NCI-H1417 treated with DMSO at 0.1 percent for 48 hours (cell line): Measurements from ENCODE around the gene RPUSD3.
"Not testable (repeated sequence)": the region's sequence is repeated elsewhere in the genome, so short reads cannot be mapped to it uniquely, and the experiment has no call there.

Experiments used
- DNase-seq: peaks from one replicate; lab custom pipeline; 2025; lab: John Stamatoyannopoulos, UW

RPUSD3 gene

GRCh38 chr3:9843715-9844438, at the start of gene RPUSD3:
RPUSD3 (minus strand) TSS chr3:9844008; CDS start chr3:9843990, 18 bp downstream.
- peak; percentile 32 for DNase-seq

- no peak for DNase-seq
Measured at GRCh38 chr3:9891072-9891622, 47.3 kb upstream of the RPUSD3 start.

DNA sequence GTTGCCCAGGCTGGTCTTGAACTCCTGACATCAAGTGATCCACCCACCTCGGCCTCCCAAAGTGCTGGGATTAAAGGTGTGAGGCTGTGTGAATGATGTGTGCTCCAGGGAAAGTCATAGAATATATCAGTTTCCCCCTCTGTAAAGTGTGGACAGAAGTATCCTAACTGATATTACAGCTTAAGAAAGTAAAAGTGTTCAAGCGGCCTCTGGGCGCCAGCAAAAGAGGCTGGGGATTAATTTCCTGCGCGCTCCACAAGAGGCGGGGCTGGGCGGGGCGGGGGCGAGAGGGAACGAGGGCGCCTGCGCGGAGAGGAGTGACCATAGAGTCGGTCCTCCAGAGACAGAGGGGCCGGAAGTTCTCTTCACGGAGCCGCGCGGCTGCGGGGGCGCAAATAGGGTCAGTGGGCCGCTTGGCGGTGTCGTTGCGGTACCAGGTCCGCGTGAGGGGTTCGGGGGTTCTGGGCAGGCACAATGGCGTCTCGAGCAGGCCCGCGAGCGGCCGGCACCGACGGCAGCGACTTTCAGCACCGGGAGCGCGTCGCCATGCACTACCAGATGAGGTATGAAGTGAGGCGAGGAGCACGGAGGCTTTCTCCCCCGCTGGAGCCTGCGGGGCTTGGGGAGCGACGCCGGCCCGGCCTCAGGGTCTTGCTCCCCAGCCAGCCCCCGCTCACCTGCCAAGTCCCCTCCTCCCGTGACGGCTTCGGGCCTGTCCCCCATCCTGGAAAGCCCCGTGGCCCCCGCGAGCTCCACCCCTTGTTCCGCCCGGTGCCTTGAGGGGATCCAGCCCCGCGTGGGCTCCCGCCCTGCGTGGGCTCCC, 46.7 kb upstream of the RPUSD3 start, which contains the start of gene JAGN1:
Gene JAGN1 (plus strand): TSS at position 362 of the 823 bp plus-strand sequence. CDS start 113 bp downstream, at position 475.
- peak; percentile 37 for DNase-seq

DNA sequence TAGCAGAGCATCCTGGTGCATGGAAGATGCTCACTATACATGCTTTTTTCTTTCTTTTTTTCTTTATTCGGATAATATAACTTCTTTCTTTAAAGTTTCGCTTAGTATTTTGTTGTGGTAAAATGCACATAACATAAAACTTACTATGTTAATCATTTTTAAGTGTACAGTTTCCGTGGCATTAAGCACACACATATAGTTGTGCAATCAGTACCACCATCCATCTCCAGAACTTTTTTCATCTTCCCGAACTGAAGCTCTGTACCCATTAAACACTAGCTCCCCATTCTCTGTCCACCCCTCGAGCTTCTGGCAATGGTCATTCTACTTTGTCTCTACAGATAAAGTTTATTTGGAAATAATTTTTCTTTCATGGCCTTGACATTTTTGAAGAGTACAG, 45.6 kb upstream of the RPUSD3 start:
- no peak for DNase-seq

DNA sequence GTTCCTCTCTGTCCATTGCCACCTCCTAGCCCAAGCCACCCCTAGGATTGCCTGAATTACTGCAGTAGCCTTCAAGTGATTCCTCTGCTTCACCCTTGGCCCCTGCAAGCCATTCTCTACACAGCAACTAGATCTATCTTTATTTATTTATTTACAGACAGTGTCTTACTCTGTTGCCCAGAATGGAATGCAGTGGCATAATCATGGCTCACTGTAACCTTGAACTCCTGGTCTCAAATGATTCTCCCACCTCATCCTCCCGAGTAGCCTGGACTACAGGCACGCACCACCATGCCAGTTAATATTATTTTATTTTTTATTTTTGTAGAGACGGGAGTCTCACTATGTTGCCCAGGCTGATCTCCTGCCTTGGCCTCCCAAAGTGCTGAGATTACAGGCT, 44.7 kb upstream of the RPUSD3 start:
- no peak for DNase-seq

GRCh38 chr3:9887480-9887879, 43.7 kb upstream of the RPUSD3 start:
- DNase-seq: no peak

DNA sequence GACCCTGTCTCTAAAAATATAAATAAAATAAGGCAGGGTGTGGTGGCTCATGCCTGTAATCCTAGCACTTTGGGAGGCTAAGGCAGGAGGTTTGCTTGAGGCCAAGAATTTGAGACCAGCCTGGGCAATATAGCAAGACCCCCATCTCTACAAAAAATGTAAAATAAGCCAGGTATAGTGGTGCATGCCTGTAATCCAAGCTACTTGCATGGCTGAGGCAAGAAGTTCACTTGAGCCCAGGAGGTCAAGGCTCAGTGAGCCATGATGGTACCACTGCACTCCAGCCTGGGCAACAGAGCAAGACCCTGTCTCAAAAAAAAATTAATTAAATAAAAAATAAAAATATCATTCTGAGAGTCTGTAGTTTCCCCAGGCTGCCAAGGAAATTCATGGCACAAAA, 42.5 kb upstream of the RPUSD3 start:
- DNase-seq: no peak

DNA sequence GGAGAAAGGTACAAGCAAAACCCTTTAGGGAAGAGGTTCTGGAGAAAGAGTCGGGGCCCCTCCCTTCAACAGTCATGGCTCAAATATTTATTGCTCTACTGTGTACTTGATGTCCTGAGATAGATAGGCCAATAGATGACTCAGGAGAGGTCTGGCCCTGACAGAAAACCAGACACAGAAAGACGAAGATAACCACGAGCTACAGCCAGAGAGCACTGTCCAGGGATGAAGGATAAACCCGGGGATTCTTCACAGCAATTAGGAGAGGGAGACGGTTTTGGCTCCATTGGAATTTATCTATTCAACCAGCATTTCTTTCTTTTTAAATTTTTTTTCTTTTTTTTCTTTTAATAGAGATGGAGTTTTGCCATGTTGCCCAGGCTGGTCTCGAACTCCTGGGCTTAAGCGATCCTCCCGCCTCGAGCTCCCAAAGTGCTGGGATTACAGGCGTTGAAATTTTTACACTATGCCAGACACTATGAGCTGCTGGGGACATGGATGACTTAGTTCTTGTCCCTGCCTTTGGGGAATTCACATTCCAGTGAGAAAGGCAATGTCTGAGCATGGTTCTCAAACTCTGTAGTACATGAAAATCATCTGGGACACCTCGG, 40.9 kb upstream of the RPUSD3 start:
- DNase-seq: no peak

DNA sequence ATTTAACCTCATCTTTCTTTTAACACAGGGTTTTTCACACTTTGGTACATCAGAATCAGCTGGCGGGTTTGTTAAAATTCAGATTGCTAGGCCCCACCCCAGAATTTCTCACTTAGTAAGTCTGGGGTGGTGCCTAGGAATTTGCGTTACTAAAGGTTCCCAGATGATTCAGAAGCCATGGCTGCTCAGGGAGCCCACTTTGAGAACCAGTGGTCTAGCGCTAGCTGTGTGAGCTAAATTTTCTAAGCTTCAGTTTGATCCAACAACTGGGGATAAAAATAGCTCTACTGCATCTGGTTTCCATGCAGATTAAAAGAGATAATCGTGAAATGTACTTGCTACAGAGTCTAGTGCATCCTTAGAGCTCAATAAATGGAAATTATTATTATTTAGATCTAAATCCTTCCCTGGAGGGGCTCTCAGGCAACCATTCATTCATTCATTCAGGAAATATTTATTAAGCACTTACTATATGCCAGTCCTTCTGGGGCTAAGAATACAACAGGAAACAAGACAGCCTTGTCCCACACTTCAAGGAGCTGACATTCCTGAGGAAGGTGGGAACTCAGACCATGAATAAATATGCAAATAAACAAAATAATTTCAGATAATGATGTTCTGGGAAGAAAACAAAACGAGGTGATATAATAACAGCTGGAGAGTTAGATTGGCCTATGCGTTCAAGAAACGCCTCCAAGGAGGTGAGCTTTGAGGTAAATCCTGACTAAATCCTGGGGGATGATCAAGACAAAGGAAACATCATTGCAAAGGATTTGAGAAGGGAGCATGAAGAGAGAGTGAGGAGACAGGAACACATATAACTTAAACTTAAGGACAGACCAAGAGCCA, 40.1 kb upstream of the RPUSD3 start:
- DNase-seq: no peak

GRCh38 chr3:9881441-9881840, 37.6 kb upstream of the RPUSD3 start:
- no peak for DNase-seq

GRCh38 chr3:9879830-9880549, 36.2 kb upstream of the RPUSD3 start, which contains the start of gene CIDEC:
CIDEC (minus strand) TSS chr3:9880253; CDS start chr3:9878486, 1,767 bp downstream.
- DNase-seq: no peak

GRCh38 chr3:9878700-9879099, 34.9 kb upstream of the RPUSD3 start:
- DNase-seq: no peak

DNA sequence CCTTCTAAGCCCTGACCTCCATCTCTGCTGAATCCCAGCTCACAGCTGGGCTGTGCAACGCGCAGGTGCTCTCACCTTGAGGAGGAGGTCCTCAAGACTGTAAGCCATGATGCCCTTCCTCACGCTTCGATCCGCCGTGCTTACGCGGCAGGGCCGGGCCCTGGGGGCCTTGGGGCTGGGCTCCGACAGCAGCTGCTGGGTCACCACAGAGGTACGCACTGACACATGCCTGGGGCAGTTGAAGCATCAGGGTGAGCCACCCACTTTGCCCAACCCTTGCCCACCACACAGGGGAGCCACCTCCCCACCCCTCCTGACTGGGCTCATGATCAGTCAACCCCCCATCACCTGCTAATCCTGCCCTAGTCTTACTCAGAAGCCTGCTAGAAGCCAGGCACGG, 33.2 kb upstream of the RPUSD3 start:
- no peak for DNase-seq

GRCh38 chr3:9876255-9876654, 32.4 kb upstream of the RPUSD3 start:
- not testable (repeated sequence) for DNase-seq

GRCh38 chr3:9875448-9875847, 31.6 kb upstream of the RPUSD3 start:
- no peak for DNase-seq

GRCh38 chr3:9872067-9872466, 28.3 kb upstream of the RPUSD3 start:
- not testable (repeated sequence) for DNase-seq

DNA sequence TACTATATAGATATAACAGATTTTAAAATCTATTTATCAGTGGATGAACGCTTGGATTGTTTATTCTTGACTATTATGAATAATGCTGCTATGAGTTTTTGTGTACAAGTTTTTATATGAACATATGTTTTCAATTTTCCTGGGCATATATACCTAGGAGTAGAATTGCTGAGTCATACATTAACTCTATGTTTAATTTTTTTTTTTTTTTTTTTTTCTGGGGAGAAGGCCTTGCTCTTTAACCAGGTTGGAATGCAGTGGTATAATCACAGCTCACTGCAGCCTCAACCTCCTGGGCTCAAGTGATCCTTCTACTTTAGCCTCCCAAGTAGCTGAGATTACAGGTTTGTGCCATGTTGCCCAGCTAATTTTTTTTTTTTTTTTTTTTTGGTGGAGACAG, 27.2 kb upstream of the RPUSD3 start:
- no peak for DNase-seq

GRCh38 chr3:9869955-9870354, 26.1 kb upstream of the RPUSD3 start:
- no peak for DNase-seq

DNA sequence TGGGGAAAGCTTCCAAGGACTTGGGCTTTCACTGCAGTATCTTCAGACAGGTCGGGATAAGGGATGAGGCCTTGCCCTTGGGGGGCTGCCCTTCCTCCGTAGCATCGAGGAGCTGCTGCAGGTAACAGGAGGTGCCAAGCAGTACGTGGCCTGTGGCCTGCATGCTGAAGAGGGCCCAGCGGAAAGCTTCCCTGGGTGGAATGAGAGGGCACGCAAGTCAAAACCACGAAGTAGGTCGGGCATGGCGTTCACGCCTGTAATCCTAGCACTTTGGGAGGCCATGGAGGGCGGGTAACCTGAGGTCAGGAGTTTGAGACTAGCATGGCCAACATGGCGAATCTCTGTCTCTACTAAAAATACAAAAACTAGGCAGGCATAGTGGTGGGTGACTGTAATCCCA, 23.3 kb upstream of the RPUSD3 start:
- no peak for DNase-seq

DNA sequence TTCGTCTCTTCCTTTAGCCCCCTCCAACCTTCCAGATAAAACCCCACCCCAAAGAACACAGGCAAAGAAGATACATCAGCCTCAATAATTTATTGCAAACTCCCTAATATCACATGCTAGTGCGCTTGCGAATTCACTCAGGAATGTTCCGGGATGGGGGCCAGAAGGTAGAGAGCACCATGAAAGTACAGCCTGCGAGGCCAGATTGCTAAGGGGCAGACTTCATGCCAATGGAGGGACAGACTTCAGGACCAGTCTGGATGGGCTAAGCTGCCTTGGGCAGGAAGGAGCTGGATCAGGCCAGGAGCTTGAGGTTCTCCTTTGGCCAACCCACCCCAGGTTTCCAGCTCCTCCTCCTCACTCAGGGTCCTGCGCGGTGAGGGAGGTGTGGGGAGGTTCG, 22.8 kb upstream of the RPUSD3 start:
- DNase-seq: no peak

- not testable (repeated sequence) for DNase-seq
Measured at GRCh38 chr3:9865125-9865637, 21.4 kb upstream of the RPUSD3 start.
